Neural cell (in vitro differentiated cells): ENCODE results near the gene STRA6. TPM values are rescaled to one million over a fixed set of nuclear protein-coding genes. Genes with fewer than 3 reads are reported as not detected.

ENCODE experiments used
- H2AFZ ChIP-seq: fragments of 200-600, 300-800 bp; sonication (generic), shearing (Covaris generic); 2 replicates; pipeline ENCODE4 v1.6.0; 2014; ENCODE audit warnings: low read depth, mild to moderate bottlenecking, antibody characterized with exemption, low read length, moderate library complexity
- H3F3A ChIP-seq: fragments of 200-600 bp; shearing (Covaris generic); 2 replicates; pipeline ENCODE4 v1.6.1; 2016; ENCODE audit warnings: mild to moderate bottlenecking, moderate library complexity, mixed read lengths, antibody characterized with exemption, low read length; ENCODE audit not compliant: insufficient read depth, poor library complexity, severe bottlenecking
- H3K27ac ChIP-seq: fragments of 200-600, 300-800 bp; sonication (generic), shearing (Covaris generic); 2 replicates; pipeline ENCODE4 v1.5.1; 2014; ENCODE audit warnings: mild to moderate bottlenecking, low read length, moderate library complexity
- H3K27me3 ChIP-seq: fragments of 300-800, 200-600 bp; sonication (generic), shearing (Covaris generic); 2 replicates; pipeline ENCODE4 v1.6.0; 2014; ENCODE audit warnings: mild to moderate bottlenecking, low read depth, low read length, moderate library complexity; ENCODE audit not compliant: insufficient read depth
- H3K36me3 ChIP-seq: fragments of 300-800, 200-600 bp; sonication (generic), shearing (Covaris generic); 2 replicates; pipeline ENCODE4 v1.5.1; 2014; ENCODE audit warnings: mild to moderate bottlenecking, antibody characterized with exemption, low read length, moderate library complexity; ENCODE audit not compliant: insufficient read depth
- H3K4me2 ChIP-seq: fragments of 300-800, 200-600 bp; sonication (generic), shearing (Covaris generic); 2 replicates; pipeline ENCODE4 v1.6.0; 2014; ENCODE audit warnings: mild to moderate bottlenecking, low read length
- H3K4me3 ChIP-seq: fragments of 300-800, 200-600 bp; sonication (generic), shearing (Covaris generic); 2 replicates; pipeline ENCODE4 v1.5.1; 2014; ENCODE audit warnings: mild to moderate bottlenecking, low read length, moderate library complexity
- H3K79me2 ChIP-seq: fragments of 200-600 bp; shearing (Covaris generic); replicated peaks from 2 replicates; pipeline ENCODE4 v1.6.0; 2014; ENCODE audit warnings: mild to moderate bottlenecking, low read length, moderate library complexity; ENCODE audit not compliant: insufficient read depth
- H3K9ac ChIP-seq: fragments of 300-800, 200-600 bp; sonication (generic), shearing (Covaris generic); 2 replicates; pipeline ENCODE4 v1.6.1; 2016; ENCODE audit warnings: mild to moderate bottlenecking, low read length, mixed read lengths
- H3K9me2 ChIP-seq: fragments of 200-600 bp; shearing (Covaris generic); 2 replicates; pipeline ENCODE4 v1.6.1; 2016; ENCODE audit warnings: mild to moderate bottlenecking, low read length, mixed read lengths; ENCODE audit not compliant: insufficient read depth
- H3K9me3 ChIP-seq: fragments of 200-600, 300-800 bp; sonication (generic), shearing (Covaris generic); 2 replicates; pipeline ENCODE4 v1.6.1; 2016; ENCODE audit warnings: mild to moderate bottlenecking, mixed run types, low read length, moderate library complexity, mixed read lengths
- H4K20me1 ChIP-seq: fragments of 200-600 bp; shearing (Covaris generic); 2 replicates; pipeline ENCODE4 v1.6.1; 2016; ENCODE audit warnings: mild to moderate bottlenecking, mixed run types; ENCODE audit not compliant: insufficient read depth
- EP300 ChIP-seq: fragments of 450-650 bp; conservative IDR thresholded peaks from 2 replicates; pipeline ENCODE4 v1.6.1; 2014; ENCODE audit warnings: antibody characterized with exemption, mild to moderate bottlenecking, moderate library complexity; ENCODE audit not compliant: poor library complexity, severe bottlenecking
- EZH2 ChIP-seq: fragments of 200-600, 300-800 bp; shearing (Covaris generic), sonication (generic); IDR thresholded peaks from 2 replicates; pipeline ENCODE4 v1.6.1; 2014; ENCODE audit warnings: antibody characterized with exemption, low read length, borderline replicate concordance, mild to moderate bottlenecking; ENCODE audit not compliant: insufficient read depth, poor library complexity, severe bottlenecking
- MXI1 ChIP-seq: fragments of 450-650 bp; conservative IDR thresholded peaks from 2 replicates; pipeline ENCODE4 v1.6.1; 2014; ENCODE audit warnings: antibody characterized with exemption, mild to moderate bottlenecking; ENCODE audit not compliant: poor library complexity, severe bottlenecking
- POLR2AphosphoS5 ChIP-seq: IDR thresholded peaks from 2 replicates; pipeline ENCODE4 v1.6.1; 2012
- RAD21 ChIP-seq: fragments of 450-650 bp; conservative IDR thresholded peaks from 2 replicates; pipeline ENCODE4 v1.6.1; 2014; ENCODE audit warnings: antibody characterized with exemption, mild to moderate bottlenecking, moderate library complexity
- SMC3 ChIP-seq: fragments of 450-650 bp; conservative IDR thresholded peaks from 2 replicates; pipeline ENCODE4 v1.6.1; 2014; ENCODE audit warnings: antibody characterized with exemption, mild to moderate bottlenecking, moderate library complexity; ENCODE audit not compliant: poor library complexity
- TAF1 ChIP-seq: IDR thresholded peaks from 2 replicates; pipeline ENCODE4 v1.6.1; 2012; ENCODE audit warnings: low read depth
- polyA plus RNA-seq: library from polyadenylated mRNA; depleted of rRNA; stranded (reverse); fragments of >200 nt; gene quantifications from 2 replicates; pipeline ENCODE4 v1.2.3, GENCODE V29; 2014
- TF ChIP-seq, protein P1 (sequence below): fragments of 450-650 bp; IDR thresholded peaks from 2 replicates; pipeline ENCODE4 v1.5.1; 2014; ENCODE audit warnings: antibody characterized with exemption, mild to moderate bottlenecking, moderate library complexity; ENCODE audit not compliant: poor library complexity, severe bottlenecking
- TF ChIP-seq, protein P2 (sequence below): IDR thresholded peaks from 2 replicates; pipeline ENCODE4 v1.6.1; 2012; ENCODE audit warnings: borderline replicate concordance

STRA6 gene
- polyA plus RNA-seq, 1 donor from 2014 or later = 4.4 TPM

DNA sequence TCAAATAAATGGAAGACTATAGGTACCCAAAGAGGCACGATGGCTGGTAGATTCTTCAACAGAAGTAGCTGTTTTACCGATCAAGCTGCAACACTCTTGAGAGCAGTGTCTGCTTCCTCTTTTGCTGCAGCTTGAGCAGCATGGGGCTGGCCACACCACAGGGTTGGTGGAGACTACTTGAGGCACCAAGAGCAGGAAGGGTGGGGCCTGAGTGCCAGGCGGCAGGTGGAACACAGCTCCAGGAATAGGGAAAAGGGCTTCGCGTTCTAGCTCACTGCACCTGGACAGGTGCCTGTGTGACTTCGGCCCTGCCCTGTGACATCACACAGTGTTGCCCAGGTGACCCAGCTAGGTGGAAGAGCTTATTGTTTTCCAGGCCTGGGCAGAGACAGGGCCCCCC is 33.4 kb upstream of the STRA6 start, which contains the start of gene CCDC33:
Gene CCDC33 (plus strand): TSS at position 365 of the 400 bp plus-strand sequence. CDS start 394 bp downstream, outside the sequence.
- TF ChIP-seq, protein P1, sequence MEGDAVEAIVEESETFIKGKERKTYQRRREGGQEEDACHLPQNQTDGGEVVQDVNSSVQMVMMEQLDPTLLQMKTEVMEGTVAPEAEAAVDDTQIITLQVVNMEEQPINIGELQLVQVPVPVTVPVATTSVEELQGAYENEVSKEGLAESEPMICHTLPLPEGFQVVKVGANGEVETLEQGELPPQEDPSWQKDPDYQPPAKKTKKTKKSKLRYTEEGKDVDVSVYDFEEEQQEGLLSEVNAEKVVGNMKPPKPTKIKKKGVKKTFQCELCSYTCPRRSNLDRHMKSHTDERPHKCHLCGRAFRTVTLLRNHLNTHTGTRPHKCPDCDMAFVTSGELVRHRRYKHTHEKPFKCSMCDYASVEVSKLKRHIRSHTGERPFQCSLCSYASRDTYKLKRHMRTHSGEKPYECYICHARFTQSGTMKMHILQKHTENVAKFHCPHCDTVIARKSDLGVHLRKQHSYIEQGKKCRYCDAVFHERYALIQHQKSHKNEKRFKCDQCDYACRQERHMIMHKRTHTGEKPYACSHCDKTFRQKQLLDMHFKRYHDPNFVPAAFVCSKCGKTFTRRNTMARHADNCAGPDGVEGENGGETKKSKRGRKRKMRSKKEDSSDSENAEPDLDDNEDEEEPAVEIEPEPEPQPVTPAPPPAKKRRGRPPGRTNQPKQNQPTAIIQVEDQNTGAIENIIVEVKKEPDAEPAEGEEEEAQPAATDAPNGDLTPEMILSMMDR = no peak
- TF ChIP-seq, protein P2, sequence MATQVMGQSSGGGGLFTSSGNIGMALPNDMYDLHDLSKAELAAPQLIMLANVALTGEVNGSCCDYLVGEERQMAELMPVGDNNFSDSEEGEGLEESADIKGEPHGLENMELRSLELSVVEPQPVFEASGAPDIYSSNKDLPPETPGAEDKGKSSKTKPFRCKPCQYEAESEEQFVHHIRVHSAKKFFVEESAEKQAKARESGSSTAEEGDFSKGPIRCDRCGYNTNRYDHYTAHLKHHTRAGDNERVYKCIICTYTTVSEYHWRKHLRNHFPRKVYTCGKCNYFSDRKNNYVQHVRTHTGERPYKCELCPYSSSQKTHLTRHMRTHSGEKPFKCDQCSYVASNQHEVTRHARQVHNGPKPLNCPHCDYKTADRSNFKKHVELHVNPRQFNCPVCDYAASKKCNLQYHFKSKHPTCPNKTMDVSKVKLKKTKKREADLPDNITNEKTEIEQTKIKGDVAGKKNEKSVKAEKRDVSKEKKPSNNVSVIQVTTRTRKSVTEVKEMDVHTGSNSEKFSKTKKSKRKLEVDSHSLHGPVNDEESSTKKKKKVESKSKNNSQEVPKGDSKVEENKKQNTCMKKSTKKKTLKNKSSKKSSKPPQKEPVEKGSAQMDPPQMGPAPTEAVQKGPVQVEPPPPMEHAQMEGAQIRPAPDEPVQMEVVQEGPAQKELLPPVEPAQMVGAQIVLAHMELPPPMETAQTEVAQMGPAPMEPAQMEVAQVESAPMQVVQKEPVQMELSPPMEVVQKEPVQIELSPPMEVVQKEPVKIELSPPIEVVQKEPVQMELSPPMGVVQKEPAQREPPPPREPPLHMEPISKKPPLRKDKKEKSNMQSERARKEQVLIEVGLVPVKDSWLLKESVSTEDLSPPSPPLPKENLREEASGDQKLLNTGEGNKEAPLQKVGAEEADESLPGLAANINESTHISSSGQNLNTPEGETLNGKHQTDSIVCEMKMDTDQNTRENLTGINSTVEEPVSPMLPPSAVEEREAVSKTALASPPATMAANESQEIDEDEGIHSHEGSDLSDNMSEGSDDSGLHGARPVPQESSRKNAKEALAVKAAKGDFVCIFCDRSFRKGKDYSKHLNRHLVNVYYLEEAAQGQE = no peak
- TF ChIP-seq RAD21 (no peak), SMC3 (no peak), POLR2AphosphoS5 (no peak), EP300 (no peak), EZH2 (no peak), TAF1 (no peak), MXI1 (no peak)
- Histone ChIP-seq H3K9me3 (no peaks in the 10 kb centered on the region), H2AFZ (no peak within 1 kb of the TSS), H3K9me2 (no peaks in the 10 kb centered on the region), H3F3A (no peaks in the 10 kb centered on the region), H3K36me3 (no peaks in the 10 kb centered on the region), H3K27me3 (no peaks in the 10 kb centered on the region), H3K4me2 (no peak within 1 kb of the TSS), H3K27ac (no peak within 1 kb of the TSS), H3K9ac (no peak within 1 kb of the TSS), H3K4me3 (no peak within 1 kb of the TSS), H4K20me1 (no peaks in the 10 kb centered on the region), H3K79me2 (no peaks in the 10 kb centered on the region)

DNA sequence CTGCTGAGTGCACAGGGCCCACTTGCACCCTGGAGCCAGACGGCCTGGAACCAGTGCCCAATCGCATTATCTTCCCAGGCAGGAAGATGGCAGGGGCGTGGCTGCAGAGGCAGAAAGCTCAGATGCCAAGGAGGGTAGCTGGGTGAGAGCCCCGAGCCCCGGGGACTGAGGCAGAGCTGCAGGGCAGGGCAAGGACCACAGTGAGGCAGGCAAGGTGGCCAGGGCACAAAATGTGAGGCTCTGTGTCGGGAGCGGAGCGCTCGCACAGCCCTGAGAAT is 31.9 kb upstream of the STRA6 start:
- Histone ChIP-seq H3K36me3 (no peaks in the 10 kb centered on the region), H3K9me2 (no peaks in the 10 kb centered on the region), H3K9ac (peak overlapping the region; percentile 38), H3F3A (no peaks in the 10 kb centered on the region), H4K20me1 (no peaks in the 10 kb centered on the region), H3K79me2 (no peaks in the 10 kb centered on the region), H3K27me3 (no peaks in the 10 kb centered on the region), H3K9me3 (no peaks in the 10 kb centered on the region), H3K27ac (no peak overlapping the region), H3K4me3 (no peak overlapping the region), H3K4me2 (no peak overlapping the region), H2AFZ (no peak overlapping the region)
- TF ChIP-seq POLR2AphosphoS5 = no peak
